ENCODE measurements around the gene PLTP.
"Not testable (repeated sequence)": the region's sequence is repeated elsewhere in the genome, so short reads cannot be mapped to it uniquely, and the experiment has no call there.

Gene PLTP

DNA sequence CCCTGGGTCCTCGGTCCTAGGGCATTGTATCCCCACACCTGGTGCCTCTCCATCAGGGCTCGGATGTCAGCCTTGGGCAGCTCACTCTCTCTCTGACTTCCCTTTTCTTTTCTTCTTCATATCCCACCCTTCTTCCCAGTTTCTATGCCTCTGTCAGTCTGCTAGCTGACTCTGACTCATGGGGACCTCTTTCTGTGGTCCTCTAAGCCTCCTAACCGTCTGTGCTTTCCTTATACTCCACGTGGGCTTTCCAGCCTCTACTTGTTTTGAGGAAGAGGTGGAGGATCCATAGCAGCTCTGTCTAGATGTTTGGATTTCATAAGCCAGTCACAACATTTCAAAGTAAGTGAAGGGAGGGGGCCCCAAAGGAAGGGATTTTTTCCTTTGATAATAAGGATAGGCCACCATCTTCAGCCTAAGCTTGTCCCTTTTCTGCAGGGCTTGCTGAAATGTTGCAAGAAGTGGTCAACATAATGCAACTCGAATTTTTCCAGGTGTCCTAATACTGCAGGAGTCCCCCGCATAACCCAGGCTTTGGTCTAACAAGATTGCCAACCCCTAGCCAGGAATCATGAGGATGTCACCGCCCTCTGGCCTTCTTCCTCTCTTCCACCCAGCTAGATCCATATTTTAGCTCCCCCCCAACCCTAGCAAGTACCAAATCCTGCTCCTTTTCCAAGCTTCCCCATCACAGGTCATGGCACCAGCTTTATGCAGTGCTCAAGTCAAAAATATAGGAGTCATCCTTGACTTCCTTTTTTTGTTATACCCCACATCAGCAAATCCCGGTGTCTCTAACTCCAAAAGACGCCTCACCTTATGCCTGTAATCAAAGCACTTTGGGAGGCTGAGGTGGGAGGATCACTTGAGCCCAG, 8.7 kb upstream of the PLTP start:
- DNase-seq: no peak

DNA sequence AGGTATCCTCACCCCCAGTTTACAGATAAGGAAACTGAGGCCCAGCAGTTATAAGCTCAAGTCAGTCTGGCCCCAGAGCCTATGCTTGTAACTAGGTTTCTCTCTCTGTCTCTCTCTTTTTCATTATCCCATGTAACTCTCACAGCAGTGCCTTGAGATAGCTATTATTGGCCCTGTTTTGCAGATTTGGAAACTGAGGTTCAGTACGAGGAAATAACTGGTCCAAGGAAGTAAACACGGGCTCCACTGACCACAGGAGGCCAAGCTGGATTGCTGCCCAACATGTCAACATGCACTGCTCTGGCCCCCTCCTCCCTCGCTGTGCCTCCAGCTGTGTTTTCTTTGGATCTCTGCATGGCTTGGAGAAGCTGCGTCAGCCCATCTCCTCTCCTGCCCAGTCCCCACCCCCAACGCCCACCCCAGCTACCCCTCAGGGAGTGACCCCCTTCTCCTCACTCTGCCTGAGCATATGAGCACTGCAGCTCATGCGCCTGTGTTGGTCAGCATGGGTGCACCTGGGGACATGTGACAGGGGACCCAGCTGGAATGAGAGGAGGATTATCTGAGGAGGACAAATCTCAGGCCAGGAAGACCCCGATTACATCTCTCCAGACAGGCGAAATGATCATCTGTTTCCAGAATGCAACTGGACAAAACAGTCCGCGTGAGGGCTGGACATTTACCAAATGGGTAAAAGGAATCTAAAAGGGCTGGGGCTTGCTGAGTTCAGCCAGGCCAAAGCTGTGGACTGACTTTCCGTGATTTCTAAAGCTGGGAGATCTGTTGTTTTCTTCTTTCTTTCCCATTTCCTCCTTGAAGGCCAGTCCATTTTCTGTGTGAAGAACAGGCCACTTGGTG, 7.8 kb upstream of the PLTP start:
- peak; percentile 54 for DNase-seq

DNA sequence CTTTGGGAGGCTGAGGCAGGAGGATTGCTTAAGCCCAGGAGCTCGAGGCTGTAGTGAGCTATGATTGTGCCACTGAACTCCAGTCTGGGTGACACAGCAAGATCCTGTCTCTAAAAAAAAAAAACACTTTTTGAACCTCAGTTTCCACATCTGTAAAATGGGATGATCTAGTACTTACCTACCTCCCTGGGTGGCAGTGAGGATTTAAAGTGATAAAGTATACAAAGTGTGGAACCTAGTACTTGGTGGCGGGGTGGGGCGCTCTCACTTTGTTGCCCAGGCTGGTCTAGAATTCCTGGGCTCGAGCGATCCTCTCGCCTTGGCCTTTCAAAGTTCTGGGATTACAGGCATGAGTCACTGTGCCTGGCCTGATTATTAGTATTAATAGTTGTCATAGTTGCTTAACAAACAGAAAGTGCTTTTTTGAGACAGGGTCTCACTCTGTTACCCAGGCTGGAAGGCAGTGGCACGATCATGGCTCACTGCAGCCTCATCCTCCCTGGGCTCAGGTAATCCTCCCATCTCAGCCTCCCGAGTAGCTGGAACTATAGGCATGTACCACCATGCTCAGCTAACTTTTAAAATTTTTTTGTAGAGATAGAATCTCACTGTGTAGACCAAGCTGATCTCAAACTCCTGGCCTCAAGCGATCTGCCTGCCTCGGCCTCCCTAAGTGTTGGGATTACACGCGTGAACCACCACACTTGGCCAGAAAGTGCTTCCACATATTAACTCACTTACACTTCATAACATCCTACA, 7.0 kb upstream of the PLTP start:
- DNase-seq: no peak

GRCh38 chr20:45918182-45918737, 6.3 kb upstream of the PLTP start:
- peak; percentile 27 for DNase-seq

GRCh38 chr20:45917790-45918141, 5.8 kb upstream of the PLTP start:
- peak; percentile 42 for DNase-seq

DNA sequence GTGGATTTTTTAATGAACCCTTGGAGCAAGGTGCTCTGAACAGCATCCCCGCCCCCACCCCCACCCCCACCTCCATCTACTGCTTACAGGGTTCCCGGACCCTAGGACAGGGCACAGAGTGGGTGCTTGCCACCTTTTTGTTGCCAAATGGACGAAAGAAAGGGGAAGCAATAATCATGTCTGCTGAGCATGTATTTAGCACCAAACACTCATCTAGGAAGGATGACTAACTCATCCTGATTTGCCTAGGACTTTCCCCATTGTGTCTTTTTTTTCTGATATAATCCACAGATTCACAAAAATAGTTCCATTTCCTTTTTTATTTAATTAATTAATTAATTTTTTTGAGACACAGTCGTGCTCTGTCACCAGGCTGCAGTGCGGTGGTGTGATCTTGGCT, 1.2 kb upstream of the PLTP start:
- DNase-seq: no peak

- no peak for DNase-seq
These were observed 358 bp upstream of the PLTP start for GRCh38 chr20:45912344-45912682.

DNA sequence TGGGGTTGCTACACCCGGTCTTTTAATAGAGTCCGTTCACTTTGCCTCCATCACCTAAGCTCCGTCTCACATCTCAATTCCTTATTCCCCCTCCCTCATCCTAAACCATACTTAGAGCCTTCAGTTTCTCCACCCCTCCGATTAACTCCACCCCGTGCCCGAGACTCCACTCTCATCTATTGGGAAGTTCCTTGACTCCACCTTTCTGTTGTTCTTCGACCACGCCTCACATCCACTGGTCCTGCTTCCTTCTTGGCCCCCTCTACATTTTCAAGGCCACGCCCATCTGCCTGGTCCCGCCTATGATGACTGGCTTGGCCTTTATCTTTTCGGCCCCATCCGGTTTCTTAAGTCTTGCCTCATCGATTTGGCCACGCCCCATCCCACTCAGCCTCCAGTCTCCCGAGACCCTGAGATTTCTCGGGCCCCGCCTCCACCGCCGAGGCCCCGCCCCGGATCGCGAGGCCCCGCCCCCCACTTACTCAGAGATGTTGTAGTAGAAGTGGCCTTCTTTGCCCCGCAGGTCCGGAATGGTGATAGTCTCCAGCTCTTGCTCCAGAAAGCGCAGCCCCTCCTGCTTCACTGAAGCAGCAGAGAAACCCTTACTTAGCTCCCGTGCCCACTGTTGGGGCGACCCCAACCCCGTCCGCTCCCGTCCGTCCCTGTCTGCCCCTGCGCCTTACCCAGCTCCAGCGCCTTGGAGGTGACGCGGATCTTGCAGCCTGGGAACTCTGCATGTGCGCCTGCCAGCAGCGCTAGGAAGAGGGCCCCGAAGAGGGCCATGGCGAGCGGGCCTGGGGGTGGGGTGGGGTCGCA, 1.1 kb downstream of the PLTP start:
- peak; percentile 100 for DNase-seq

DNA sequence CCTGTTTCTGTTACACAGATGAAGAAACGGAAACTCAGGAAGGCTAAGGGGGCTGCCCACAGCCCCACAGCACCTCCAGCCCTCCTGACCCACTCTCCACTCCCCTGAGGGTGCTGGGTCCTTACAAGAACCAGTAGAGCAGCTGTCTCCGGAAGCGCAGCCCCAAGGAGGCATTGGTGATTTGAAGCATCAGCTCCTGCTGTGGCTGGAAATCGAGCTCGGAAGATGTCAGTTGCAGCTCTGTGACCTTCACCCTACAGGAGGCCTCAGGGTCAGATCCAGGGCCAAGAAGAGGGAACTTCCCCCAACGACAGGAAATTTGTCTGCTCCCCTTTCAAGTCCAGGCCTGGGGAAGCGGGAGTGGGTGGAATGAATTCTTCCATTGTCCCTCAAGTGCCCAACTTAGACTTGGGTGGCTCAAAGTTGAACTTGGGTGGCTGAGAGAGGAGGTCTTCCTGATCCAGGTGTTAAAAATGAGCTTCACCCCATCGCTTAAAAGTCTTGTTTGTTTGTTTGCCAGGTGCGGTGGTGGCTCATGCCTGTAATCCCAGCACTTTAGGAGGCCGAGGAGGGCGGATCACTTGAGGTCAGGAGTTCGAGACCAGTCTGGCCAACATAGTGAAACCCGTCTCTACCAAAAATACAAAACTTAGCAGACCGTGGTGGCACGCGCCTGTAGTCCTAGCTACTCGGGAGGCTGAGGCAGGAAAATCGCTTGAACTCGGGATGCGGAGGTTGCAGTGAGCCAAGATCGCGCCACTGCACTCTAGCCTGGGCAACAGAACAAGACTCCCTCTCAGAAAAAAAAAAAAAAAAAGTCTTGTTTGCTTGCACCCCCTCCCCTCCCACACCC, 1.9 kb downstream of the PLTP start:
- no peak for DNase-seq

DNA sequence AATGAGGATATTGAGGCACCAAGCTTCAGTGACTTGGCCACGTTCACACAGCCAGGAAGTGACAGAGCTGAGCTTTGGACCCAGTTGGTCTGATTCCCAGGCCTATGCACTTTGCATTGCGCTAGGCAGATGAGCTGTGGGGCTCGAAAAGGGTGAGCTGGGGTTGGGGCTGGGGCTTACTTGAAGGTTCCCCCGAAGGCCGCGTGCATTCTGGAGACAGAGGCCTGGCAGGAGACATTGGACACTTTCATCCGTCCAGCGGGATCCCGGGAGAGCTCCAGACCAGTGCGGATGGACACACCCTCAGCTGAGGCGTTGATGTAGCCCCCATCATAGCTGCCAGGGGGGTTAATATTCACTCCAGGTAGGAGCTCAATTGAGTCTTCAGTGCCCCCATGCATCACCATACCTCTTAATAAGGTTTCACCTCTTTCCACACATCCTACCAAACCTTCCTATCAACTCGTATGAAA, 2.6 kb downstream of the PLTP start:
- no peak for DNase-seq

- no peak for DNase-seq
These were observed 3.9 kb downstream of the PLTP start for GRCh38 chr20:45908084-45908483.

DNA sequence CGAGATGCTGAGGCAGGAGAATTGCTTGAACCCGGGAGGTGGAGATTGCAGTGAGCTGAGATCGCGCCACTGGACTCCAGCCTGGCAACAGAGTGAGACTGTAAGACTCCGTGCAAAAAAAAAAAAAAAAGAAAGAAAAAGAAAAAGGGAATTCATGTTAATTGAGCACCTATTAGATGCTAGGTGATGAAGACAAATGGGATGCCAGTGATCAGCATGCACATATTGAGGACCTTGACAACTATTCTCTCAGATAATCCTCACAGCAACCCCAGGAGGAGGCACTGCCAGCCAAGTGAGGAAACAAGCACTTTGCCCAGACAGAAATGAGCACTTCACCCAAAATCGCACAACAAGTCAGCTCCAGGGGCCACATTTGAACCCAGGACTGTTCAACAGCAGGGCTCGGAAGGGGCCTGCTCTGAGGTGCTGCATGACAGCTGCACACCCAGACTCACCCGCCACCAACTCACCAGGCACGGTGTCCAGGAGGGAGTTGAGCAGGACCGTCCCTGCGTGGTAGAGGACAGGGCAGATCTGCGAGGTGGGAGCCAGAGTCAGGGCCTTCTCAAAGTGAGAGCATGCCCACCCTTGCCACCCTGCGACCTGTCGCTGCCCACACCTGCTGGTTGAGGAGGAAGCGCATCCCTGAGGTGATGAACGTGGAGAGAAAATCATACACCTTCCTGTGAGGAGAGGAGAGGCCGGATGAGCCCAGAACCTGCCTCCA, 4.6 kb downstream of the PLTP start:
- no peak for DNase-seq

DNA sequence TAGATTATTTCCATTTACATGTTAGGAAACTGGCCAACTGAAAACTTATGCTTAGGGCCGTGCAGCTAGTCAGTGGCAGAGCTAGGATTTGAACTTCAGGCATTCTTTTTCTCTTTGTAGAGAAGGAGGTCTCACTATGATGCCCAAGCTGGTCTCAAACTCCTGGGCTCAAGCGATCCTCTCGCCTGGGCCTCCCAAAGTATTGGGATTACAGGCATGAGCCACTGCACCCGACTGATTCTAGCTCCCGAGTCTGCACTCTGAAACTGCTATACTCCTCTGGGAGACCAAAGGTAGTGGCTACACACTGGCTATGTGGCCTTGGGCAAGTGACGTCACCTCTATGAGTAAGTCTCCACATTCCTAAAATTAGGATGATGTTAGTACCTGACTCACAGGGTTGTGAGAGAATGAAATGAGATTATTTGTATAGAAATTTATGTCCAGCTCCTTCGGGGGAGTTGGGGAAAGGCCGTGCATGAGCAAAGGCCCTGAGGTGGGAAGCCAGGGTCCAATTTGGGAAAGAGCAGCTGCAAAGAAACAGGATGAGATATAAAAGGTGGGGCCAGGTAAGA, 6.4 kb downstream of the PLTP start:
- peak; percentile 42 for DNase-seq

DNA sequence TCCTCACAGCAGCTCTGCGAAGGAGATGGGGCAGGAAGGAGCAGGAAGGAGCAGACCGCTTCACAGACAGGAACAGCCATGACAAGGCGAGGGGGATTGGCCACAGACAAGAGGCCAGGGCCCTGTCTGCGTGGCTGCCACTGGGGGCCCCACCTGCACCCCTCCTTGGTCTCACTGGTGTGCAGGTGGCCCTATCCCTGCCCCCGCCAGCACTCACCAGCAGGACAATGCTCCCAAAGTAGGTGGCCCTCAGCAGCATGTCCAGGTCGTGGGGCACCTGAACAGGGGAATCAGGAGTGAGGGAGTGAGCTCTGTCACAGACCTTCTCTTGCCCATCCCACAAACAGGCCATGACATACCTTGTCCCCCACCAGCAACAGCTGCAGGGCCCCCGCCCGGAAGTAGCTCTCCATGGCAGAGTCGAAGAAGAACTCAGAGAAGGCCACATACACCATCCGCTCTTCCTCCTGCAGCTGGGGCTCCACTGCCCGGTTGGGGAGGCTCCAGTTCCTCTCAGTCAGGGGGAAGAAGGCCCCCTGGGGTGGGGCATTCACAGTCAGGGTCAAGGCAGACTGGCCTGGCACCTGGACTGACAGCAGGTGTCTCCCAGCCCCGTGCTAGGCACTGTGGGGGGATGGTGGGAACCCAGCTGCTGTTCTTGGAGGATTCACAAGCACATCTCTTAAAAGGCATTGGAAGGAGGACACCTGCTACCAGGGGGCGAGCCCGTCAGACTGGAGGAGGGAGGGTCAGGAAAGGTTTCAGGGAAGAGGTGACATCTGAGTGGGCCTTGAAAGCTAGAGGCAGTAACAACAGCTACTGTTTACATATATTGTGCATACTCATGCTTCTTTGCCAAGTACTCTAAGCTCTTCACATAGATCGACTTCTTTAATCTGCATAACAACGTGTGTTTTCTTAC, 7.1 kb downstream of the PLTP start:
- no peak for DNase-seq

DNA sequence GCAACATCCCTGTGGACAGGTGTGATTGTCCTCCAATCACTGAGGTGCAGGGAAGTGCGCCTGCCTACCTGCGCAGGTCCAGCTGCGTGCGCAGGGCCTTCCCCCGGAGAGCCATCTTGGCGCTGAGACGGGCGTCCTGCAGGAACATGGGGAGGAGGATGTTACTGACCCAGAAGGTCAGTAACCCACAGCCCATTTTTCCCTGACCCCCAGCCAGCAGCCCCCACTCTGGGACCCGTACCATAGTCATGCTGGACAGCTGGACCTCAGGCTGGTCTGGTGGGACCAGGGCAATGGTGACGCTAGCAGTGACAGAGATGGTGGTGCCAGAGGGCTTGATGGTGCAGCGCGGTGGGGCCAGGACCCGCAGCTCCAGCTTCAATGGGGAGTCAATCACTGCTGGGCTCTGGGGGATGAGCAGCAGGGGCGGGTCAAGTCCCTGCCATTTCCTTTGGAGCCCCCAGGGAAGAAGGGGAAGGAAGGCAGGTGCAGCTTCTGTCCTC, 9.7 kb downstream of the PLTP start:
- no peak for DNase-seq

GRCh38 chr20:45901332-45901731, 10.6 kb downstream of the PLTP start:
- not testable (repeated sequence) for DNase-seq

DNA sequence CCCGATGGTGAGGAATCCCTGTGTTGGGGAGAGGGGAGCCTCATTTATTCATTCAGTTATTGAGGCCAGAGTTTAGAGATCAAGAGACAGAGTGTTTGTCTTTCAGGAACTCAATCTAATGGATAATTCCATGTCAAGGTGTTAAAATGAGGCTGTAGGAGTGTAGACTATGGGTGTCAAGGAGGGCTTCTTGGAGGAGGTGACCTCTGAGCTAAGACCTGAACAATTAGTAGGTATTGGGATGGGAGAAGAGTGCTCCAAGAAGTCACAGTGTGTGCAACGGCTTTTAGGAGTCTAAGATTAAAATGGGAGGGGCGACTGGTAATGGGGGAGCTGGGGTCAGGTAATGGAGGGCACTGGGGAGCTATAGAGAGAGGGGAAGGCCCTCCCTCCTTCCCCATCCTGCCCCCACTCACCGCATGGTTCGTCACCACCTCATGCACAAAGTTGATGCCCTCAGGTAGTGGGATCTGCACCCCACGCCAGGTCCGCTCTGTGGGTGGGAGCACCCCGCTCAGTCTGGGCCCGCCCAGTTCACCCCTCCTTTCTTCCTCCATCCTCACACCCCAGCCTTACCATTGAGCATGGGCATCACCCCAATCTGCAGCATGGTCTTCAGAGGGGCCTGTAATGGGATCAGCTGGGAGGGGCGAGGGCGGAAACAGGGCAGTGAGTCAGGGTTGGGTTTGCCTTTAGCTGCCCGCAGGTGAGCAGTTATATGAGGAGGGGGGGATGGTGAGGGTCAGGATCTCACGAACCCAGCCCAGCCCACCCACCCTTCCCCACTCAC, 12.7 kb downstream of the PLTP start:
- DNase-seq: no peak

DNA sequence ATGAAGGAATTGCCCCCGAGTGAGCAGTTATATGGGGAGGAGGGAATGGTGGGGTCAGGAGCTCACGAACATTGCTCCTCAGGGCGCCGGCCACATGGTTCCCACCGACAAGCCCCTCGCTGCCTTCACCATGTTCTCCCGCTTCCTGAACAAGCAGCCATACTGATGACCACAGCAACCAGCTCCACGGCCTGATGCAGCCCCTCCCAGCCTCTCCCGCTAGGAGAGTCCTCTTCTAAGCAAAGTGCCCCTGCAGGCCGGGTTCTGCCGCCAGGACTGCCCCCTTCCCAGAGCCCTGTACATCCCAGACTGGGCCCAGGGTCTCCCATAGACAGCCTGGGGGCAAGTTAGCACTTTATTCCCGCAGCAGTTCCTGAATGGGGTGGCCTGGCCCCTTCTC, 13.7 kb downstream of the PLTP start:
- DNase-seq: no peak
